Skeletal muscle cell (primary cell): ENCODE results near the gene SYNJ1.
"Not testable (repeated sequence)": the region's sequence is repeated elsewhere in the genome, so short reads cannot be mapped to it uniquely, and the experiment has no call there.

Experiments used
- DNase-seq: peaks from one replicate; pipeline ENCODE4 v3.0.0-alpha.2; 2010; ENCODE audit warnings: low read depth
- H3K4me3 ChIP-seq: 2 replicates; pipeline ENCODE4 v1.5.1; 2011; ENCODE audit warnings: low read depth, mild to moderate bottlenecking, control low read depth, low read length, moderate library complexity

The SYNJ1 gene

GRCh38 chr21:32645261-32646182 lies 82.3 kb downstream of the SYNJ1 start:
- DNase-seq, result no peak
- H3K4me3 ChIP-seq, result no peak overlapping the region

- no peak for DNase-seq
- H3K4me3 ChIP-seq, result no peak overlapping the region
Measured at GRCh38 chr21:32641710-32642698, 85.8 kb downstream of the SYNJ1 start.

- H3K4me3 ChIP-seq, result no peak overlapping the region
- peak; percentile 6 for DNase-seq
Measured at GRCh38 chr21:32626621-32627196, 101.1 kb downstream of the SYNJ1 start.

- not testable (repeated sequence) for H3K4me3 ChIP-seq, DNase-seq
Measured at GRCh38 chr21:32618218-32618617, 109.6 kb downstream of the SYNJ1 start.

GRCh38 chr21:32613436-32614043 lies 114.3 kb downstream of the SYNJ1 start:
- H3K4me3 ChIP-seq, result peak overlapping the region; percentile 69
- DNase-seq, result no peak

- peak overlapping the region; percentile 69 for H3K4me3 ChIP-seq
- DNase-seq, result no peak
Measured at GRCh38 chr21:32612999-32613337, 114.8 kb downstream of the SYNJ1 start.

- DNase-seq, result peak; percentile 85
Measured at GRCh38 chr21:32612075-32612998, 115.5 kb downstream of the SYNJ1 start, which contains the start of gene CFAP298. Gene CFAP298, minus strand, starts transcription at chr21:32612377. Its CDS starts 134 bp downstream, at chr21:32612243.

GRCh38 chr21:32611471-32611997 lies 116.3 kb downstream of the SYNJ1 start:
- DNase-seq, result no peak
- H3K4me3 ChIP-seq, result peak overlapping the region; percentile 69

More at GRCh38 chr21:32612075-32612998, 115.5 kb downstream of the SYNJ1 start, which contains the start of gene CFAP298:
- H3K4me3 ChIP-seq, result peak within 1 kb of the TSS; percentile 69

- not testable (repeated sequence) for DNase-seq
- H3K4me3 ChIP-seq, result peak overlapping the region; percentile 21
Measured at GRCh38 chr21:32610940-32611339, 116.9 kb downstream of the SYNJ1 start.

- DNase-seq, result no peak
- H3K4me3 ChIP-seq, result no peak overlapping the region
Measured at GRCh38 chr21:32608851-32609250, 119.0 kb downstream of the SYNJ1 start.

GRCh38 chr21:32605469-32605868 lies 122.3 kb downstream of the SYNJ1 start:
- H3K4me3 ChIP-seq, result no peak overlapping the region
- no peak for DNase-seq

- no peak overlapping the region for H3K4me3 ChIP-seq
- no peak for DNase-seq
Measured at GRCh38 chr21:32604464-32604863, 123.3 kb downstream of the SYNJ1 start.

GRCh38 chr21:32603131-32603530 lies 124.7 kb downstream of the SYNJ1 start:
- H3K4me3 ChIP-seq, result no peak overlapping the region
- no peak for DNase-seq

GRCh38 chr21:32602099-32602498 lies 125.7 kb downstream of the SYNJ1 start:
- no peak overlapping the region for H3K4me3 ChIP-seq
- DNase-seq, result no peak

GRCh38 chr21:32599526-32599925 lies 128.3 kb downstream of the SYNJ1 start:
- DNase-seq, result no peak
- no peak overlapping the region for H3K4me3 ChIP-seq

GRCh38 chr21:32599091-32599490 lies 128.7 kb downstream of the SYNJ1 start:
- H3K4me3 ChIP-seq, result no peak overlapping the region
- no peak for DNase-seq

GRCh38 chr21:32597205-32597604 lies 130.6 kb downstream of the SYNJ1 start:
- H3K4me3 ChIP-seq, result no peak overlapping the region
- DNase-seq, result peak; percentile 45

GRCh38 chr21:32595431-32595830 lies 132.4 kb downstream of the SYNJ1 start:
- no peak overlapping the region for H3K4me3 ChIP-seq
- no peak for DNase-seq
